Measurements from ENCODE around the gene EFHC1.
A peak's percentile ranks its signal among the peaks of the same experiment; 100 is the strongest.

EFHC1 gene

GRCh38 chr6:52502306-52503029 lies 82.3 kb downstream of the EFHC1 start:
- no peak for DNase-seq (ENCODE audit: low read depth in 2 of 3, low spot score in 2 of 3)

GRCh38 chr6:52503323-52503747 lies 83.2 kb downstream of the EFHC1 start:
- no peak for DNase-seq (ENCODE audit: low read depth in 2 of 3, low spot score in 2 of 3)

GRCh38 chr6:52503851-52504781 lies 84.0 kb downstream of the EFHC1 start:
- DNase-seq (ENCODE audit: low read depth in 2 of 3, low spot score in 2 of 3) = no peak

- DNase-seq (ENCODE audit: low read depth in 2 of 3, low spot score in 2 of 3) = no peak
These were observed 84.6 kb downstream of the EFHC1 start for GRCh38 chr6:52504782-52505136.

GRCh38 chr6:52505726-52506409 lies 85.7 kb downstream of the EFHC1 start:
- no peak for DNase-seq (ENCODE audit: low read depth in 2 of 3, low spot score in 2 of 3)

- DNase-seq (ENCODE audit: low read depth in 2 of 3, low spot score in 2 of 3) = no peak
These were observed 86.3 kb downstream of the EFHC1 start for GRCh38 chr6:52506476-52506875.

- DNase-seq (ENCODE audit: low read depth in 2 of 3, low spot score in 2 of 3) = no peak
These were observed 87.6 kb downstream of the EFHC1 start for GRCh38 chr6:52507557-52508260.

- DNase-seq (ENCODE audit: low read depth in 2 of 3, low spot score in 2 of 3) = no peak
These were observed 88.2 kb downstream of the EFHC1 start for GRCh38 chr6:52508261-52508739.

- no peak for DNase-seq (ENCODE audit: low read depth in 2 of 3, low spot score in 2 of 3)
These were observed 89.4 kb downstream of the EFHC1 start for GRCh38 chr6:52509281-52510212.

- DNase-seq (ENCODE audit: low read depth in 2 of 3, low spot score in 2 of 3) = no peak
These were observed 90.0 kb downstream of the EFHC1 start for GRCh38 chr6:52510213-52510562.

GRCh38 chr6:52511163-52511562 lies 91.0 kb downstream of the EFHC1 start:
- DNase-seq (ENCODE audit: low read depth in 2 of 3, low spot score in 2 of 3) = no peak

GRCh38 chr6:52511572-52512151 lies 91.5 kb downstream of the EFHC1 start:
- DNase-seq (ENCODE audit: low read depth in 2 of 3, low spot score in 2 of 3) = no peak

GRCh38 chr6:52512199-52512598 lies 92.1 kb downstream of the EFHC1 start:
- DNase-seq (ENCODE audit: low read depth in 2 of 3, low spot score in 2 of 3) = no peak

- DNase-seq (ENCODE audit: low read depth in 2 of 3, low spot score in 2 of 3) = no peak
These were observed 93.3 kb downstream of the EFHC1 start for GRCh38 chr6:52513464-52513863.

GRCh38 chr6:52513896-52514295 lies 93.8 kb downstream of the EFHC1 start:
- no peak for DNase-seq (ENCODE audit: low read depth in 2 of 3, low spot score in 2 of 3)

- peak in 1 of 3 experiments; percentile 8 for DNase-seq (ENCODE audit: low read depth in 2 of 3, low spot score in 2 of 3)
These were observed 94.4 kb downstream of the EFHC1 start for GRCh38 chr6:52514514-52514913.

GRCh38 chr6:52515219-52515960 lies 95.2 kb downstream of the EFHC1 start:
- no peak for DNase-seq (ENCODE audit: low read depth in 2 of 3, low spot score in 2 of 3)

- DNase-seq (ENCODE audit: low read depth in 2 of 3, low spot score in 2 of 3) = no peak
These were observed 96.1 kb downstream of the EFHC1 start for GRCh38 chr6:52516269-52516668.

GRCh38 chr6:52516943-52517342 lies 96.8 kb downstream of the EFHC1 start:
- DNase-seq (ENCODE audit: low read depth in 2 of 3, low spot score in 2 of 3) = no peak
